WI38 (cell line): ENCODE measurements around the gene AATK.

ENCODE experiments used
- H3K4me3 ChIP-seq: 2 replicates; pipeline ENCODE4 v1.5.1; 2011; ENCODE audit warnings: low read depth, mild to moderate bottlenecking, control low read depth, low read length
- TF ChIP-seq, protein P1 (sequence below): IDR thresholded peaks from 2 replicates; pipeline ENCODE4 v1.5.1; 2012; ENCODE audit warnings: low read depth, mild to moderate bottlenecking, control low read depth, low read length

AATK gene

GRCh38 chr17:81173762-81174155 lies 7.7 kb upstream of the AATK start:
- H3K4me3 ChIP-seq: no peak overlapping the region
- TF ChIP-seq, protein P1, sequence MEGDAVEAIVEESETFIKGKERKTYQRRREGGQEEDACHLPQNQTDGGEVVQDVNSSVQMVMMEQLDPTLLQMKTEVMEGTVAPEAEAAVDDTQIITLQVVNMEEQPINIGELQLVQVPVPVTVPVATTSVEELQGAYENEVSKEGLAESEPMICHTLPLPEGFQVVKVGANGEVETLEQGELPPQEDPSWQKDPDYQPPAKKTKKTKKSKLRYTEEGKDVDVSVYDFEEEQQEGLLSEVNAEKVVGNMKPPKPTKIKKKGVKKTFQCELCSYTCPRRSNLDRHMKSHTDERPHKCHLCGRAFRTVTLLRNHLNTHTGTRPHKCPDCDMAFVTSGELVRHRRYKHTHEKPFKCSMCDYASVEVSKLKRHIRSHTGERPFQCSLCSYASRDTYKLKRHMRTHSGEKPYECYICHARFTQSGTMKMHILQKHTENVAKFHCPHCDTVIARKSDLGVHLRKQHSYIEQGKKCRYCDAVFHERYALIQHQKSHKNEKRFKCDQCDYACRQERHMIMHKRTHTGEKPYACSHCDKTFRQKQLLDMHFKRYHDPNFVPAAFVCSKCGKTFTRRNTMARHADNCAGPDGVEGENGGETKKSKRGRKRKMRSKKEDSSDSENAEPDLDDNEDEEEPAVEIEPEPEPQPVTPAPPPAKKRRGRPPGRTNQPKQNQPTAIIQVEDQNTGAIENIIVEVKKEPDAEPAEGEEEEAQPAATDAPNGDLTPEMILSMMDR: no peak

DNA sequence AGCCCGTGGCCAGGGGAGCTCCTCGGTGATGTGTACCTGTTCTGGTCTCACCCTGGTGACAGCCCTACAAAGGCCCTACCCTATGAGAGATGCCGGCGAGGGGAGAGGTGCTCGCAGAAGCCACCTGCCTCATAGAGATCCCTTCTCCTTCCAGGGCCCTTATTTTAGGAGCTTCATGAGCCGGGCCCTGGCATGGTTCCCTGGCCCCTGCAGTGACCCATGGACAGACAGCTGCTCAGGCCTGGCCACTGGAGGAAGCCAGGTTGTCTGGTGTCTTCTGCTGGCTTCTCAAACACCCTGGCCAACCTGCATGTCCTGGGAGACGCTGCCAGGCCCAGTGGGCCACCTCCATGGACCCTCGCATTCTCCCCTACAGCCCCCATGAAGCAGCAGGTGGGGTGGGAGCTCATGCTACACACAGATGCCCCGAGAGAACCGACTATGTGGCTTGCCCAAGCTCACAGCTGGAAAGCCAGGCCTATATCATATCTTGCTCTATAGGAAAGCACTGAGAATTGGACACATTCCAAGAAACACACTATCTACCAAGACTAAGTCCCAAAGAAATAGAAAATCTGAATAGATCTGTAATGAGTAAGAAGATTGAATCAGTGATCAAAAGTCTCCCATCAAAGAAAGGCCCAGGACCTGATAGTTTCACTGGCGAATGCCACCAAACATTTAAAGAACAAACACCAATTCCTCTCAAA lies 7.2 kb upstream of the AATK start:
- TF ChIP-seq, protein P1: no peak
- H3K4me3 ChIP-seq: no peak overlapping the region

- TF ChIP-seq, protein P1: no peak
- H3K4me3 ChIP-seq: no peak overlapping the region
Observed at GRCh38 chr17:81171941-81172340, 5.9 kb upstream of the AATK start.

GRCh38 chr17:81170727-81171494 lies 4.9 kb upstream of the AATK start:
- TF ChIP-seq, protein P1: no peak
- H3K4me3 ChIP-seq: no peak overlapping the region

DNA sequence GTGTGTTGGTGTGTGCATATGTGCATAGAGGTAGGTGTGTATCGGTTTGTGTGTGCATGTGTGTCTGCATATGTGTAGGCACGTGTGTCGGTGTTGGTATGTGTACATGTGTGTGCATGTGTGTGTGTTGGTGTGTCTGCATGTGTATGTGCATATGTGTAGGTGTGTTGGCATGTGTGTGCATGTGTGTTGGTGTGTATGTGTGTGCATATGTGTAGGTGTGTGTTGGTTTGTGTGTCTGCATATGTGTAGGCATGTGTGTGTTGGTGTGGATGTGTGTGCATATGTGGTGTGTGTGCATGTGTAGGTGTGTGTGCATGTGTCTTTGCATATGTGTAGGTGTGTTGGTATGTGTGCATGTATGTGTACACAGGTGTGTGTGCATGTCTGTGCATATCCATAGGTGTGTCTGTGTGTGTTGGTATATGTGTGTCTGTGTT lies 3.9 kb upstream of the AATK start:
- H3K4me3 ChIP-seq: no peak overlapping the region
- TF ChIP-seq, protein P1: no peak

DNA sequence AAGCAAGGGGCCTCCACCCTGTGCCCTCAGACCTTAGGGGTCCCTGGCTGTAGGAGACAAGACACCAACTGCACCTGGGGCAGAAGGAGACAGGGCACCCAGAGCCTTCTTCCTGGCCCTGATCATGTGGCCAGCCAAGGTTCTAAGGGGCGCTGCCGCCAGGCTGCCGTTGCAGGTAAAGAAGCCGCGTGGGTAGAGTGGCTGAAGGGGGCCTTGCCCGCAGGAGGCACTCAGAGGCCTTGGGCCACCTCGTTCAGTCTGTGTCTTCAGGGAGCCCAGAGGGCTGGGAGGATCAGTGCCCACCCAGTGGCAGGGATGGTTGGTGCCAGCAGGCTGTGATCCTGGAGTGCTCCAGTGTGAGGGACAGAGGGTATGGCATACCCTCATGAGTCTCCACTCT lies 1.6 kb upstream of the AATK start:
- no peak overlapping the region for H3K4me3 ChIP-seq
- TF ChIP-seq, protein P1: no peak

GRCh38 chr17:81167194-81167524 lies 1.1 kb upstream of the AATK start:
- H3K4me3 ChIP-seq: no peak overlapping the region
- TF ChIP-seq, protein P1: no peak
